IMR-90 (cell line): ENCODE measurements around the gene CTDSPL. TPM values are rescaled to one million over a fixed set of nuclear protein-coding genes. Genes with fewer than 3 reads are reported as not detected.

Experiments used
- ATAC-seq: fragments of 200-7000 bp; cut with Tn5 transposase; 2 replicates; pipeline ENCODE4 v1.9.1; 2020; ENCODE audit warnings: low read depth, mild to moderate bottlenecking, moderate library complexity
- BruUV-seq: library from RNA; stranded (reverse); fragments of 400-500 nt; replicated peaks from 2 replicates; lab custom pipeline; 2021; lab: Mats Ljungman, UMichigan
- CTCF ChIA-PET: fragments of 300-600 bp; formaldehyde crosslinking; extraction: SDS; loops from one replicate; lab custom pipeline; 2021; ENCODE audit warnings: antibody characterized with exemption; lab: Yijun Ruan, JAX
- POLR2A ChIA-PET: fragments of 300-600 bp; sonication (Branson Sonifier 250); formaldehyde crosslinking; loops from one replicate; lab custom pipeline; 2022; ENCODE audit warnings: antibody characterized with exemption; ENCODE audit not compliant: unreplicated experiment; lab: Charles Lee
- DNase-seq: peaks from one replicate; pipeline ENCODE4 v3.0.0; 2013
- H2AFZ ChIP-seq: replicated peaks from 2 replicates; pipeline ENCODE3; 2013; ENCODE audit warnings: low read length, mild to moderate bottlenecking; ENCODE audit not compliant: poor library complexity
- H2AK5ac ChIP-seq: 2 replicates; pipeline ENCODE4 v1.6.1; 2013; ENCODE audit warnings: low read depth, low read length, inconsistent platforms
- H2AK9ac ChIP-seq: replicated peaks from 2 replicates; pipeline ENCODE3; 2013; ENCODE audit warnings: mild to moderate bottlenecking, low read depth, low read length, moderate library complexity; ENCODE audit not compliant: poor library complexity
- H2BK120ac ChIP-seq: 2 replicates; pipeline ENCODE4 v1.6.1; 2013; ENCODE audit warnings: low read depth, low read length, inconsistent platforms
- H2BK15ac ChIP-seq: 3 replicates; pipeline ENCODE4 v1.6.1; 2013; ENCODE audit warnings: low read depth, low read length, inconsistent platforms
- H2BK20ac ChIP-seq: 2 replicates; pipeline ENCODE4 v1.6.1; 2013; ENCODE audit warnings: low read depth, mild to moderate bottlenecking, inconsistent platforms, low read length, moderate library complexity
- H2BK5ac ChIP-seq: 2 replicates; pipeline ENCODE4 v1.6.1; 2013; ENCODE audit warnings: mild to moderate bottlenecking, low read depth, low read length, inconsistent platforms; ENCODE audit not compliant: poor library complexity, severe bottlenecking
- H3K14ac ChIP-seq: replicated peaks from 2 replicates; pipeline ENCODE4 v1.6.1; 2013; ENCODE audit warnings: low read depth, low read length, inconsistent platforms
- H3K18ac ChIP-seq: 2 replicates; pipeline ENCODE4 v1.6.1; 2013; ENCODE audit warnings: low read depth, low read length, control low read depth
- H3K23ac ChIP-seq: 2 replicates; pipeline ENCODE4 v1.6.1; 2013; ENCODE audit warnings: low read depth, low read length, inconsistent platforms
- H3K27ac ChIP-seq: 2 replicates; pipeline ENCODE4 v1.5.1; 2013; ENCODE audit warnings: mild to moderate bottlenecking, control low read depth, low read length; ENCODE audit not compliant: insufficient read depth
- H3K27me3 ChIP-seq: 2 replicates; pipeline ENCODE4 v1.6.1; 2013; ENCODE audit warnings: low read length; ENCODE audit not compliant: control insufficient read depth, insufficient read depth
- H3K36me3 ChIP-seq: 2 replicates; pipeline ENCODE4 v1.6.1; 2013; ENCODE audit warnings: low read length, mixed read lengths; ENCODE audit not compliant: control insufficient read depth, insufficient read depth
- H3K4ac ChIP-seq: 2 replicates; pipeline ENCODE4 v1.6.1; 2013; ENCODE audit warnings: low read depth, low read length, inconsistent platforms
- H3K4me1 ChIP-seq: 2 replicates; pipeline ENCODE4 v1.6.1; 2013; ENCODE audit warnings: low read length, mixed read lengths; ENCODE audit not compliant: control insufficient read depth, insufficient read depth
- H3K4me2 ChIP-seq: 2 replicates; pipeline ENCODE4 v1.6.1; 2013; ENCODE audit warnings: low read depth, mild to moderate bottlenecking, control low read depth, low read length, moderate library complexity
- H3K4me3 ChIP-seq: 2 replicates; pipeline ENCODE4 v1.5.1; 2013; ENCODE audit warnings: low read depth, mild to moderate bottlenecking, control low read depth, low read length, moderate library complexity; ENCODE audit not compliant: insufficient read depth
- H3K56ac ChIP-seq: 2 replicates; pipeline ENCODE4 v1.6.1; 2013; ENCODE audit warnings: low read length, inconsistent platforms; ENCODE audit not compliant: insufficient read depth; ENCODE audit errors: extremely low read depth
- H3K79me1 ChIP-seq, 2 experiments: 2 replicates each; pipeline ENCODE4 v1.6.1; 2013; ENCODE audit warnings: low read length in 2 of 2, inconsistent platforms in 1 of 2, low read depth in 1 of 2
- H3K9ac ChIP-seq: 2 replicates; pipeline ENCODE4 v1.6.1; 2013; ENCODE audit warnings: low read depth, low read length, control low read depth
- H3K9me1 ChIP-seq: 2 replicates; pipeline ENCODE4 v1.6.1; 2013; ENCODE audit warnings: low read length, inconsistent platforms; ENCODE audit not compliant: insufficient read depth
- H3K9me3 ChIP-seq: 2 replicates; pipeline ENCODE4 v1.6.1; 2013; ENCODE audit warnings: low read length; ENCODE audit not compliant: control insufficient read depth, insufficient read depth
- H4K20me1 ChIP-seq: 2 replicates; pipeline ENCODE4 v1.6.1; 2013; ENCODE audit warnings: low read length, inconsistent platforms; ENCODE audit not compliant: insufficient read depth
- H4K5ac ChIP-seq: 2 replicates; pipeline ENCODE4 v1.6.1; 2013; ENCODE audit warnings: mild to moderate bottlenecking, low read depth, low read length, control low read depth
- H4K8ac ChIP-seq, 2 experiments: 2 replicates each; pipeline ENCODE4 v1.6.1; 2013; ENCODE audit warnings: low read depth in 2 of 2, low read length in 2 of 2, control low read depth in 1 of 2, inconsistent platforms in 1 of 2
- H4K91ac ChIP-seq: 2 replicates; pipeline ENCODE4 v1.6.1; 2013; ENCODE audit warnings: low read depth, low read length, inconsistent platforms; ENCODE audit not compliant: insufficient read depth
- BHLHE40 ChIP-seq: fragments of 150-350 bp; IDR thresholded peaks from 2 replicates; pipeline ENCODE4 v1.6.1; 2016; ENCODE audit warnings: mild to moderate bottlenecking, low read depth, low read length
- CTCF ChIP-seq: conservative IDR thresholded peaks from 2 replicates; pipeline ENCODE4 v1.5.1; 2012; ENCODE audit warnings: mild to moderate bottlenecking, low read depth, low read length, improper control_type of control experiment
- RAD21 ChIP-seq: IDR thresholded peaks from 2 replicates; pipeline ENCODE4 v1.6.1; 2012; ENCODE audit warnings: low read length, improper control_type of control experiment
- SMC3 ChIP-seq: fragments of 150-350 bp; IDR thresholded peaks from 2 replicates; pipeline ENCODE4 v1.6.1; 2016; ENCODE audit warnings: low read depth, mild to moderate bottlenecking, antibody characterized with exemption, low read length, moderate library complexity
- WGBS, 2 experiments: methylation state at CpG; one replicate each; pipeline versions ENCODE4 v1.1.5 to v1.1.7; 2013; ENCODE audit warnings: missing lambda C conversion rate in 2 of 2; ENCODE audit not compliant: insufficient read length in 1 of 2; ENCODE audit errors: extremely low coverage in 2 of 2; 5-methylcytosine and 5-hydroxymethylcytosine counted together
- dilution Hi-C: fragments of 300-500 bp; cut with HindIII; formaldehyde crosslinking; loops from one replicate; pipeline ENCODE4 v1.14.3; 2018; ENCODE audit warnings: low sequenced_read_pairs; ENCODE audit not compliant: unreplicated experiment
- in situ Hi-C: fragments of 300-500 bp; cut with MboI; formaldehyde crosslinking; loops from 3 replicates; pipeline ENCODE4 v1.14.3; 2019; ENCODE audit warnings: low sequenced_read_pairs, inconsistent platforms, mixed read lengths
- intact Hi-C: fragments of 100-400 bp; cut with micrococcal nuclease; formaldehyde crosslinking; loops from 2 replicates; pipeline ENCODE4 v1.10.0; 2022
- polyA plus RNA-seq, 3 experiments: library from polyadenylated mRNA; depleted of rRNA; stranded (reverse); fragments of >200 nt; gene quantifications; 2 replicates each; pipeline ENCODE4 v1.2.3, GENCODE V29; 2012; ENCODE audit warnings: low replicate concordance in 1 of 3
- total RNA-seq: library from RNA; depleted of rRNA; stranded (reverse); fragments of >200 nt; gene quantifications from 2 replicates; pipeline ENCODE4 v1.2.3, GENCODE V29; 2012

CTDSPL gene
- total and polyA plus RNA-seq, 2 of the 4 experiments (the other 2 are of a cell fraction), result 24.5 to 29.0 TPM

GRCh38 chr3:38003371-38003816 is 141.7 kb downstream of the CTDSPL start:
- ChIA-PET POLR2A (no interaction called here), CTCF (interaction anchor here (0.5 to 1.3 kb wide), 3 partner anchors 18 to 148 kb away, joined by 3 to 4 read pairs (median 3); no protein-coding TSS in a partner anchor)
- intact Hi-C loops, result loop anchor here (1.0 kb wide), 1 partner anchor 148 kb away; no protein-coding TSS in a partner anchor
- in situ Hi-C loops, result no loop called here
- H3K79me1 ChIP-seq, result peaks cover 3% of the 10 kb centered on the region in 2 experiments; a peak in 1 of 4 replicates
- no TSS peak for BruUV-seq
- H3K23ac ChIP-seq, result no peak overlapping the region
- peaks cover 19% of the 10 kb centered on the region for H3K36me3 ChIP-seq
- no peak overlapping the region for H2BK120ac ChIP-seq
- H4K8ac ChIP-seq, result no peak overlapping the region
- dilution Hi-C loops, result no loop called here
- H2BK20ac ChIP-seq, result no peak overlapping the region
- H3K14ac ChIP-seq, result no peak overlapping the region
- H3K4ac ChIP-seq, result no peak overlapping the region
- peak overlapping the region; percentile 48; the same call in 1 of the 2 replicates for H2AK5ac ChIP-seq
- no peak overlapping the region for H3K18ac ChIP-seq
- no peak overlapping the region for H3K9ac ChIP-seq
- H2AFZ ChIP-seq, result peak overlapping the region; percentile 46
- no peaks in the 10 kb centered on the region for H3K9me3 ChIP-seq
- H3K4me3 ChIP-seq, result no peak overlapping the region
- no peak overlapping the region for H4K5ac ChIP-seq
- no peak overlapping the region for H4K91ac ChIP-seq
- peaks cover 7% of the 10 kb centered on the region for H3K4me1 ChIP-seq
- no peak overlapping the region for H3K27ac ChIP-seq
- H2BK15ac ChIP-seq, result no peak overlapping the region
- H2BK5ac ChIP-seq, result no peak overlapping the region
- H3K4me2 ChIP-seq, result no peak overlapping the region
- H3K9me1 ChIP-seq, result peaks cover 15% of the 10 kb centered on the region
- peak; percentile 46 for ATAC-seq
- H4K20me1 ChIP-seq, result peaks cover 8% of the 10 kb centered on the region; the same call in 1 of the 2 replicates
- TF ChIP-seq BHLHE40, result no peak
- TF ChIP-seq SMC3, result peak; percentile 56
- peak; percentile 71 for TF ChIP-seq RAD21
- TF ChIP-seq CTCF, result peak; percentile 76
- DNase-seq, result peak; percentile 33
- no peak overlapping the region for H3K56ac ChIP-seq
- no peak overlapping the region for H2AK9ac ChIP-seq
- WGBS, 2 experiments, result no CpG with 5 or more reads among the region's 7 CpGs
- H3K27me3 ChIP-seq, result no peaks in the 10 kb centered on the region
